ENCODE measurements around the gene PODNL1.

DNA sequence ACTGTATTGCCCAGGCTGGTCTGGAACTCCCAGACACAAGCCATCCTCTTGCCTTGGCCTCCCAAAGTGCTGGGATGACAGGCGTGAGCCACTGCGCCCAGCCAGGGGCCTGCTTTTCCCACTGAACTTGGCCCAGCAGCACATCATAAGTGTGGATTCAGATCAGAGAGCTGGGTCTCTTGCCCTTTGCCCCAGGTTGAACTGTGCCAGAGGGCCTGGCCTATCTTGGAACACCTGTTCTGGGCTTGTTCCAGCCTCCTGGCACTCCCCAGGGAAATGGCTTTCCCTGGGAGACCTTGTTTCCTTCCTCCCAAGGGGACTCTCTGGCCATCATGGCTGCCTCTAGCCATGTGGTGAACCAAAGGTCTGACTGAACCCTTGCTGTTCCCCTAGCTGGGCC, 28.8 kb downstream of the PODNL1 start:
- TF ChIP-seq, protein P1, sequence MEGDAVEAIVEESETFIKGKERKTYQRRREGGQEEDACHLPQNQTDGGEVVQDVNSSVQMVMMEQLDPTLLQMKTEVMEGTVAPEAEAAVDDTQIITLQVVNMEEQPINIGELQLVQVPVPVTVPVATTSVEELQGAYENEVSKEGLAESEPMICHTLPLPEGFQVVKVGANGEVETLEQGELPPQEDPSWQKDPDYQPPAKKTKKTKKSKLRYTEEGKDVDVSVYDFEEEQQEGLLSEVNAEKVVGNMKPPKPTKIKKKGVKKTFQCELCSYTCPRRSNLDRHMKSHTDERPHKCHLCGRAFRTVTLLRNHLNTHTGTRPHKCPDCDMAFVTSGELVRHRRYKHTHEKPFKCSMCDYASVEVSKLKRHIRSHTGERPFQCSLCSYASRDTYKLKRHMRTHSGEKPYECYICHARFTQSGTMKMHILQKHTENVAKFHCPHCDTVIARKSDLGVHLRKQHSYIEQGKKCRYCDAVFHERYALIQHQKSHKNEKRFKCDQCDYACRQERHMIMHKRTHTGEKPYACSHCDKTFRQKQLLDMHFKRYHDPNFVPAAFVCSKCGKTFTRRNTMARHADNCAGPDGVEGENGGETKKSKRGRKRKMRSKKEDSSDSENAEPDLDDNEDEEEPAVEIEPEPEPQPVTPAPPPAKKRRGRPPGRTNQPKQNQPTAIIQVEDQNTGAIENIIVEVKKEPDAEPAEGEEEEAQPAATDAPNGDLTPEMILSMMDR (IDR thresholded peaks at IDR 0.05) = no peak
- TF ChIP-seq POLR2A (IDR thresholded peaks at IDR 0.05) (no peak), EP300 (IDR thresholded peaks at IDR 0.05) (no peak)
